SK-N-SH (cell line): ENCODE measurements around the gene CEP43. TPM values are rescaled to one million over a fixed set of nuclear protein-coding genes. Genes with fewer than 3 reads are reported as not detected.

Source experiments
- CTCF ChIA-PET: fragments of 300-600, 350-600 bp; formaldehyde crosslinking; extraction: SDS; loops from one replicate; lab custom pipeline; 2021; lab: Yijun Ruan, JAX
- POLR2A ChIA-PET: fragments of 350-600 bp; sonication (Branson Sonifier 250); formaldehyde crosslinking; extraction: SDS; loops from one replicate; lab custom pipeline; 2020; ENCODE audit warnings: antibody characterized with exemption, inconsistent platforms; lab: Yijun Ruan, JAX
- DNase-seq: peaks from one replicate; pipeline ENCODE4 v3.0.0; 2012
- H2AFZ ChIP-seq: fragments of 200-600 bp; sonication (generic); 2 replicates; pipeline ENCODE4 v1.8.1; 2016; ENCODE audit warnings: antibody characterized with exemption, mild to moderate bottlenecking, low read depth
- H3F3A ChIP-seq: fragments of 200-600 bp; sonication (generic); replicated peaks from 2 replicates; pipeline ENCODE3; 2016; ENCODE audit warnings: antibody characterized with exemption, mild to moderate bottlenecking; ENCODE audit not compliant: insufficient read depth
- H3K27ac ChIP-seq, 2 experiments: fragments of 200-500 bp in 1 of 2; fragments of 200-600 bp in 1 of 2; sonication (Bioruptor generic) in 1 of 2; sonication (generic), shearing (Covaris generic) in 1 of 2; 2 replicates each; pipeline versions ENCODE4 v1.5.1 to v1.6.1; 2014 to 2016; ENCODE audit warnings: low read depth in 2 of 2, inconsistent platforms in 1 of 2, low read length in 1 of 2, mild to moderate bottlenecking in 1 of 2, mixed read lengths in 1 of 2
- H3K27me3 ChIP-seq: fragments of 200-600 bp; sonication (generic), shearing (Covaris generic); 2 replicates; pipeline ENCODE4 v1.6.1; 2016; ENCODE audit warnings: mixed run types; ENCODE audit not compliant: insufficient read depth
- H3K36me3 ChIP-seq, 2 experiments: fragments of 200-500 bp in 1 of 2; fragments of 200-600 bp in 1 of 2; sonication (Bioruptor generic) in 1 of 2; sonication (generic) in 1 of 2; replicated peaks in 1 of 2; 2 replicates each; pipeline versions ENCODE3 to v1.5.1; 2014 to 2016; ENCODE audit warnings: low read length in 1 of 2, mild to moderate bottlenecking in 1 of 2; ENCODE audit not compliant: insufficient read depth in 2 of 2, control insufficient read depth in 1 of 2
- H3K4me1 ChIP-seq, 2 experiments: fragments of 200-500 bp in 1 of 2; fragments of 200-600 bp in 1 of 2; sonication (Bioruptor generic) in 1 of 2; sonication (generic), shearing (Covaris generic) in 1 of 2; 2 replicates each; pipeline versions ENCODE4 v1.5.1 to v1.6.1; 2014 to 2016; ENCODE audit warnings: low read depth in 1 of 2, low read length in 1 of 2, mixed run types in 1 of 2; ENCODE audit not compliant: insufficient read depth in 2 of 2, control insufficient read depth in 1 of 2
- H3K4me2 ChIP-seq: fragments of 200-600 bp; sonication (generic), shearing (Covaris generic); 2 replicates; pipeline ENCODE4 v1.6.1; 2017; ENCODE audit warnings: mixed run types
- H3K4me3 ChIP-seq, 2 experiments: fragments of 200-500 bp in 1 of 2; fragments of 200-600 bp in 1 of 2; sonication (Bioruptor generic) in 1 of 2; sonication (generic), shearing (Covaris generic) in 1 of 2; 2 replicates each; pipeline versions ENCODE4 v1.5.1 to v1.8.1; 2014 to 2016; ENCODE audit warnings: low read depth in 2 of 2, inconsistent platforms in 1 of 2, low read length in 1 of 2, mild to moderate bottlenecking in 1 of 2, mixed read lengths in 1 of 2, moderate library complexity in 1 of 2
- H3K79me2 ChIP-seq: fragments of 200-600 bp; sonication (generic); 2 replicates; pipeline ENCODE4 v1.8.1; 2017; ENCODE audit warnings: mild to moderate bottlenecking; ENCODE audit not compliant: insufficient read depth
- H3K9ac ChIP-seq: fragments of 200-600 bp; sonication (generic); 2 replicates; pipeline ENCODE4 v1.6.1; 2017; ENCODE audit warnings: mixed run types
- H3K9me2 ChIP-seq: fragments of 200-600 bp; sonication (generic); 2 replicates; pipeline ENCODE4 v1.6.1; 2017; ENCODE audit warnings: mixed run types
- H3K9me3 ChIP-seq: fragments of 200-600 bp; sonication (generic); 2 replicates; pipeline ENCODE4 v1.6.1; 2017; ENCODE audit warnings: mixed run types, mild to moderate bottlenecking, moderate library complexity
- H4K20me1 ChIP-seq: fragments of 200-600 bp; sonication (generic); 2 replicates; pipeline ENCODE4 v1.6.1; 2017; ENCODE audit warnings: mild to moderate bottlenecking, mixed run types; ENCODE audit not compliant: insufficient read depth
- CHD2 ChIP-seq: fragments of 150-350 bp; IDR thresholded peaks from 2 replicates; pipeline ENCODE4 v1.6.1; 2018; ENCODE audit warnings: low read length; ENCODE audit not compliant: partially characterized antibody
- FOSL2 ChIP-seq: IDR thresholded peaks from 2 replicates; pipeline ENCODE4 v1.4.0; 2012; ENCODE audit warnings: low read depth, mild to moderate bottlenecking, moderate library complexity, borderline replicate concordance
- GABPA ChIP-seq: IDR thresholded peaks from 2 replicates; pipeline ENCODE4 v1.4.0; 2012; ENCODE audit warnings: low read depth, mild to moderate bottlenecking
- GATA2 ChIP-seq: sonication (generic); formaldehyde crosslinking; IDR thresholded peaks from 2 replicates; pipeline ENCODE4 v1.5.0; 2020; ENCODE audit warnings: mild to moderate bottlenecking, missing genetic modification reagents
- RAD21 ChIP-seq: IDR thresholded peaks from 2 replicates; pipeline ENCODE4 v1.6.1; 2012; ENCODE audit warnings: mild to moderate bottlenecking, low read length
- TEAD4 ChIP-seq: IDR thresholded peaks from 2 replicates; pipeline ENCODE4 v1.4.0; 2012; ENCODE audit warnings: mild to moderate bottlenecking, borderline replicate concordance; ENCODE audit not compliant: insufficient read depth
- YY1 ChIP-seq: IDR thresholded peaks from 2 replicates; pipeline ENCODE4 v1.4.0; 2012; ENCODE audit warnings: low read depth, mild to moderate bottlenecking
- WGBS: methylation state at CpG from one replicate; pipeline ENCODE4 v1.1.6; 2017; ENCODE audit warnings: low lambda C conversion rate; 5-methylcytosine and 5-hydroxymethylcytosine counted together
- polyA plus RNA-seq, 3 experiments: library from polyadenylated mRNA; depleted of rRNA; stranded (reverse); fragments of >200 nt; gene quantifications; 2 replicates each; pipeline ENCODE4 v1.2.3, GENCODE V29; 2012
- TF ChIP-seq, protein P1 (sequence below): fragments of 150-350 bp; IDR thresholded peaks from 2 replicates; pipeline ENCODE4 v1.6.1; 2016; ENCODE audit warnings: mild to moderate bottlenecking, low read depth, low read length
- TF ChIP-seq, protein P2 (sequence below): fragments of 200-600 bp; sonication (generic); IDR thresholded peaks from 2 replicates; pipeline ENCODE4 v1.6.1; 2017; ENCODE audit warnings: antibody characterized with exemption, mild to moderate bottlenecking, moderate library complexity

The CEP43 gene
- polyA plus RNA-seq, 1 of the 3 experiments (the other 2 are of a cell fraction): 7.5 TPM

DNA sequence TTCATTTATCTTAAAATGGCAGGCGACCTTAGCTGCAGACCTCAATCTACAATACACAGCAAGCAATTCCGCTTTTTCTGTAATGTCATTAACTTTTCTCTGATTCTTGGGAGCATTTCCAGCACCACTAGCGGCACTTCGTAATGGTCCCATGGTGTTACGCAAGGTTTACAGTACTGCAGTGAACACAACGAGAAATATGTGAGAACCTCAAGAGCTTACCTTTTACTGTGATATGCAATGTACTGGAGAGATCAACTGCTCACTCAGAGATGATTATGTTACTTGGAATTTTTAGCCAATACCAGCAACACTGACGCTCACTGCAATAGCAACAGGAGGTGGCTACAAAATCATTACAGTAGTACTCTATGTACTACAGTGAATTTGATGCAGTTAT is 2.8 kb upstream of the CEP43 start:
- H3K4me2 ChIP-seq: no peak overlapping the region
- no peaks in the 10 kb centered on the region for H3K9me2 ChIP-seq
- CTCF ChIA-PET: interaction anchor here (0.5 to 1.1 kb wide), 3 partner anchors 41 to 146 kb away, joined by 3 to 4 read pairs (median 3); no protein-coding TSS in a partner anchor
- H2AFZ ChIP-seq: no peak overlapping the region
- peaks cover 10 to 18% of the 10 kb centered on the region in 2 experiments; a peak in 3 of 4 replicates for H3K4me1 ChIP-seq
- no peaks in the 10 kb centered on the region for H3F3A ChIP-seq
- H3K4me3 ChIP-seq: no peak overlapping the region
- POLR2A ChIA-PET: no interaction called here
- H3K27ac ChIP-seq: no peak overlapping the region; a peak in 1 of 4 replicates
- 87% methylated on average over 7 of the region's 7 CpGs for WGBS
- TF ChIP-seq, protein P1, sequence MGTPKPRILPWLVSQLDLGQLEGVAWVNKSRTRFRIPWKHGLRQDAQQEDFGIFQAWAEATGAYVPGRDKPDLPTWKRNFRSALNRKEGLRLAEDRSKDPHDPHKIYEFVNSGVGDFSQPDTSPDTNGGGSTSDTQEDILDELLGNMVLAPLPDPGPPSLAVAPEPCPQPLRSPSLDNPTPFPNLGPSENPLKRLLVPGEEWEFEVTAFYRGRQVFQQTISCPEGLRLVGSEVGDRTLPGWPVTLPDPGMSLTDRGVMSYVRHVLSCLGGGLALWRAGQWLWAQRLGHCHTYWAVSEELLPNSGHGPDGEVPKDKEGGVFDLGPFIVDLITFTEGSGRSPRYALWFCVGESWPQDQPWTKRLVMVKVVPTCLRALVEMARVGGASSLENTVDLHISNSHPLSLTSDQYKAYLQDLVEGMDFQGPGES: no peak
- TF ChIP-seq RAD21 (no peak), FOSL2 (no peak), GATA2 (CRISPR knock-in tag) (no peak), YY1 (no peak)
- no peak overlapping the region for H3K9ac ChIP-seq
- no peaks in the 10 kb centered on the region for H3K27me3 ChIP-seq
- H3K36me3 ChIP-seq: peaks cover 0 to 4% of the 10 kb centered on the region in 2 experiments
- peaks cover 81% of the 10 kb centered on the region for H3K79me2 ChIP-seq
- H4K20me1 ChIP-seq: peaks cover 5% of the 10 kb centered on the region; the same call in 1 of the 2 replicates
- no peak for DNase-seq
- H3K9me3 ChIP-seq: no peaks in the 10 kb centered on the region

DNA sequence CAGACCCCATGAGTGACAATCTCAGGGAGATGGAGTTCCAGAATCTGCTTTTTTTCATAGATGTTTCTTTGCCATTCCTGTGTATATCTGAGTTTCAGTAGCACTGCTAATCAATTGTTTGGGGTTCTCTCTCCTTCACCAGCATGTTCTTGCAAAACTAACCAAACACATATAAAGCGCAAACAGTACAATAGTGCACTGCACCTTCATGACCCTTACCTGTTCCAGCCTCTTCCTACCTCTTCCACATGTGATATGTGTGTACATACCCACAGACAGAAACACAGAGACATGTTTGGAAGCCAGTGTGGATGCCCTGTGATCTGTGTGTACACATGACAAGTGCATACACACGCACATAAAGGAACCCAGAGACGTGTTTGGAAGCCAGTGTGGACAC is 1.8 kb upstream of the CEP43 start:
- ChIA-PET POLR2A (no interaction called here), CTCF (interaction anchor here (1.3 to 3.4 kb wide), 5 partner anchors 44 to 223 kb away, joined by 3 to 27 read pairs (median 5); no protein-coding TSS in a partner anchor)
- Histone ChIP-seq H3K27me3 (no peaks in the 10 kb centered on the region), H2AFZ (0 out of 2 replicates have a peak overlapping the region, but pooled peaks have one; percentile 67), H3K79me2 (peaks cover 84% of the 10 kb centered on the region), H3K36me3 (peaks cover 4 to 13% of the 10 kb centered on the region in 2 experiments), H3K4me1 (peaks cover 15 to 24% of the 10 kb centered on the region in 2 experiments; a peak in 3 of 4 replicates), H3F3A (peaks cover under 1% of the 10 kb centered on the region), H3K9ac (no peak overlapping the region; the same call in 1 of the 2 replicates), H3K9me2 (no peaks in the 10 kb centered on the region), H3K9me3 (no peaks in the 10 kb centered on the region), H3K4me2 (peak overlapping the region; percentile 98), H3K4me3 (peak overlapping the region; percentile 57 to 97), H3K27ac (no peak overlapping the region; a peak in 1 of 4 replicates), H4K20me1 (peaks cover 5% of the 10 kb centered on the region)
- TF ChIP-seq GATA2 (CRISPR knock-in tag) (no peak), CHD2 (no peak), GABPA (no peak), TEAD4 (no peak), RAD21 (no peak), YY1 (no peak)
- TF ChIP-seq, protein P2, sequence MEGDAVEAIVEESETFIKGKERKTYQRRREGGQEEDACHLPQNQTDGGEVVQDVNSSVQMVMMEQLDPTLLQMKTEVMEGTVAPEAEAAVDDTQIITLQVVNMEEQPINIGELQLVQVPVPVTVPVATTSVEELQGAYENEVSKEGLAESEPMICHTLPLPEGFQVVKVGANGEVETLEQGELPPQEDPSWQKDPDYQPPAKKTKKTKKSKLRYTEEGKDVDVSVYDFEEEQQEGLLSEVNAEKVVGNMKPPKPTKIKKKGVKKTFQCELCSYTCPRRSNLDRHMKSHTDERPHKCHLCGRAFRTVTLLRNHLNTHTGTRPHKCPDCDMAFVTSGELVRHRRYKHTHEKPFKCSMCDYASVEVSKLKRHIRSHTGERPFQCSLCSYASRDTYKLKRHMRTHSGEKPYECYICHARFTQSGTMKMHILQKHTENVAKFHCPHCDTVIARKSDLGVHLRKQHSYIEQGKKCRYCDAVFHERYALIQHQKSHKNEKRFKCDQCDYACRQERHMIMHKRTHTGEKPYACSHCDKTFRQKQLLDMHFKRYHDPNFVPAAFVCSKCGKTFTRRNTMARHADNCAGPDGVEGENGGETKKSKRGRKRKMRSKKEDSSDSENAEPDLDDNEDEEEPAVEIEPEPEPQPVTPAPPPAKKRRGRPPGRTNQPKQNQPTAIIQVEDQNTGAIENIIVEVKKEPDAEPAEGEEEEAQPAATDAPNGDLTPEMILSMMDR: no peak
- WGBS: 79% methylated on average over 3 of the region's 3 CpGs
- DNase-seq: no peak
